K562 (cell line): ENCODE results near the gene SENP7.

Experiments
- DPF2 ChIP-seq: fragments of 450-650 bp; IDR thresholded peaks from 2 replicates; pipeline ENCODE4 v1.6.1; 2016
- ESRRB ChIP-seq: fragments of 250-450 bp; sonication (Bioruptor Pico); IDR thresholded peaks from 2 replicates; pipeline ENCODE4 v1.5.0; 2020; ENCODE audit warnings: mild to moderate bottlenecking, moderate library complexity, borderline replicate concordance
- GTF2F1 ChIP-seq: IDR thresholded peaks from 2 replicates; pipeline ENCODE4 v1.6.1; 2011; ENCODE audit warnings: low read depth, low read length, improper control_type of control experiment
- NR3C1 ChIP-seq: sonication (generic); formaldehyde crosslinking; IDR thresholded peaks from 2 replicates; pipeline ENCODE4 v1.8.1; 2022; ENCODE audit warnings: missing genetic modification reagents
- POLR2A ChIP-seq: fragments of 450-650 bp; conservative IDR thresholded peaks from 2 replicates; pipeline ENCODE4 v1.6.1; 2016
- ZC3H11A ChIP-seq: IDR thresholded peaks from 2 replicates; pipeline ENCODE4 v1.6.1; 2012; ENCODE audit warnings: low read depth, low read length, improper control_type of control experiment
- ZNF184 ChIP-seq: sonication (generic); formaldehyde crosslinking; IDR thresholded peaks from 2 replicates; pipeline ENCODE4 v1.5.0; 2020; ENCODE audit warnings: missing genetic modification reagents
- ZNF274 ChIP-seq: IDR thresholded peaks from 2 replicates; pipeline ENCODE4 v1.6.1; 2011; ENCODE audit warnings: low read depth, mild to moderate bottlenecking, low read length, moderate library complexity, borderline replicate concordance
- ZNF695 ChIP-seq: fragments of 450-650 bp; formaldehyde crosslinking; IDR thresholded peaks from 2 replicates; pipeline ENCODE4 v1.4.0; 2020; ENCODE audit warnings: mild to moderate bottlenecking, moderate library complexity
- TF ChIP-seq, protein P1 (sequence below), 3 experiments: IDR thresholded peaks in 2 of 3; conservative IDR thresholded peaks in 1 of 3; 2 replicates each; pipeline ENCODE4 v1.5.1; 2011 to 2012; ENCODE audit warnings: low read length in 3 of 3, mild to moderate bottlenecking in 3 of 3, control low read depth in 2 of 3, improper control_type of control experiment in 1 of 3, inconsistent platforms in 1 of 3, low read depth in 1 of 3, mixed read lengths in 1 of 3, moderate library complexity in 1 of 3; ENCODE audit not compliant: insufficient read depth in 2 of 3
- TF ChIP-seq, protein P2 (sequence below): sonication (generic); formaldehyde crosslinking; IDR thresholded peaks from 2 replicates; pipeline ENCODE4 v1.8.1; 2023; ENCODE audit warnings: mild to moderate bottlenecking, missing genetic modification reagents
- TF ChIP-seq, protein P3 (sequence below): sonication (generic); formaldehyde crosslinking; IDR thresholded peaks from 2 replicates; pipeline ENCODE4 v1.8.1; 2023; ENCODE audit warnings: mild to moderate bottlenecking, missing genetic modification reagents
- TF ChIP-seq, protein P4 (sequence below): fragments of 450-650 bp; formaldehyde crosslinking; IDR thresholded peaks from 2 replicates; pipeline ENCODE4 v1.4.0; 2022; ENCODE audit warnings: missing genetic modification characterization
- TF ChIP-seq, protein P5 (sequence below): IDR thresholded peaks from 2 replicates; pipeline ENCODE4 v1.6.1; 2014; ENCODE audit warnings: antibody characterized with exemption

- TF ChIP-seq, protein P1, sequence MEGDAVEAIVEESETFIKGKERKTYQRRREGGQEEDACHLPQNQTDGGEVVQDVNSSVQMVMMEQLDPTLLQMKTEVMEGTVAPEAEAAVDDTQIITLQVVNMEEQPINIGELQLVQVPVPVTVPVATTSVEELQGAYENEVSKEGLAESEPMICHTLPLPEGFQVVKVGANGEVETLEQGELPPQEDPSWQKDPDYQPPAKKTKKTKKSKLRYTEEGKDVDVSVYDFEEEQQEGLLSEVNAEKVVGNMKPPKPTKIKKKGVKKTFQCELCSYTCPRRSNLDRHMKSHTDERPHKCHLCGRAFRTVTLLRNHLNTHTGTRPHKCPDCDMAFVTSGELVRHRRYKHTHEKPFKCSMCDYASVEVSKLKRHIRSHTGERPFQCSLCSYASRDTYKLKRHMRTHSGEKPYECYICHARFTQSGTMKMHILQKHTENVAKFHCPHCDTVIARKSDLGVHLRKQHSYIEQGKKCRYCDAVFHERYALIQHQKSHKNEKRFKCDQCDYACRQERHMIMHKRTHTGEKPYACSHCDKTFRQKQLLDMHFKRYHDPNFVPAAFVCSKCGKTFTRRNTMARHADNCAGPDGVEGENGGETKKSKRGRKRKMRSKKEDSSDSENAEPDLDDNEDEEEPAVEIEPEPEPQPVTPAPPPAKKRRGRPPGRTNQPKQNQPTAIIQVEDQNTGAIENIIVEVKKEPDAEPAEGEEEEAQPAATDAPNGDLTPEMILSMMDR (IDR thresholded peaks at IDR 0.05 in 2 of 3, conservative IDR thresholded peaks at IDR 0.05 in 1 of 3; ENCODE audit: insufficient read depth in 2 of 3, low read depth in 1 of 3, low read length in 3 of 3), result no peak
- TF ChIP-seq NR3C1 (CRISPR knock-in tag) (no peak), ZC3H11A (no peak), POLR2A (no peak), ESRRB (CRISPR knock-in tag) (no peak), GTF2F1 (no peak), ZNF184 (CRISPR knock-in tag) (no peak), ZNF695 (CRISPR knock-in tag) (no peak), ZNF274 (no peak), DPF2 (no peak)
- TF ChIP-seq, protein P2, sequence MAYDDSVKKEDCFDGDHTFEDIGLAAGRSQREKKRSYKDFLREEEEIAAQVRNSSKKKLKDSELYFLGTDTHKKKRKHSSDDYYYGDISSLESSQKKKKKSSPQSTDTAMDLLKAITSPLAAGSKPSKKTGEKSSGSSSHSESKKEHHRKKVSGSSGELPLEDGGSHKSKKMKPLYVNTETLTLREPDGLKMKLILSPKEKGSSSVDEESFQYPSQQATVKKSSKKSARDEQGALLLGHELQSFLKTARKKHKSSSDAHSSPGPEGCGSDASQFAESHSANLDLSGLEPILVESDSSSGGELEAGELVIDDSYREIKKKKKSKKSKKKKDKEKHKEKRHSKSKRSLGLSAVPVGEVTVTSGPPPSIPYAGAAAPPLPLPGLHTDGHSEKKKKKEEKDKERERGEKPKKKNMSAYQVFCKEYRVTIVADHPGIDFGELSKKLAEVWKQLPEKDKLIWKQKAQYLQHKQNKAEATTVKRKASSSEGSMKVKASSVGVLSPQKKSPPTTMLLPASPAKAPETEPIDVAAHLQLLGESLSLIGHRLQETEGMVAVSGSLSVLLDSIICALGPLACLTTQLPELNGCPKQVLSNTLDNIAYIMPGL (CRISPR knock-in tag), result no peak
- TF ChIP-seq, protein P3, sequence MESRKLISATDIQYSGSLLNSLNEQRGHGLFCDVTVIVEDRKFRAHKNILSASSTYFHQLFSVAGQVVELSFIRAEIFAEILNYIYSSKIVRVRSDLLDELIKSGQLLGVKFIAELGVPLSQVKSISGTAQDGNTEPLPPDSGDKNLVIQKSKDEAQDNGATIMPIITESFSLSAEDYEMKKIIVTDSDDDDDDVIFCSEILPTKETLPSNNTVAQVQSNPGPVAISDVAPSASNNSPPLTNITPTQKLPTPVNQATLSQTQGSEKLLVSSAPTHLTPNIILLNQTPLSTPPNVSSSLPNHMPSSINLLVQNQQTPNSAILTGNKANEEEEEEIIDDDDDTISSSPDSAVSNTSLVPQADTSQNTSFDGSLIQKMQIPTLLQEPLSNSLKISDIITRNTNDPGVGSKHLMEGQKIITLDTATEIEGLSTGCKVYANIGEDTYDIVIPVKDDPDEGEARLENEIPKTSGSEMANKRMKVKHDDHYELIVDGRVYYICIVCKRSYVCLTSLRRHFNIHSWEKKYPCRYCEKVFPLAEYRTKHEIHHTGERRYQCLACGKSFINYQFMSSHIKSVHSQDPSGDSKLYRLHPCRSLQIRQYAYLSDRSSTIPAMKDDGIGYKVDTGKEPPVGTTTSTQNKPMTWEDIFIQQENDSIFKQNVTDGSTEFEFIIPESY (CRISPR knock-in tag), result no peak
- TF ChIP-seq, protein P4, sequence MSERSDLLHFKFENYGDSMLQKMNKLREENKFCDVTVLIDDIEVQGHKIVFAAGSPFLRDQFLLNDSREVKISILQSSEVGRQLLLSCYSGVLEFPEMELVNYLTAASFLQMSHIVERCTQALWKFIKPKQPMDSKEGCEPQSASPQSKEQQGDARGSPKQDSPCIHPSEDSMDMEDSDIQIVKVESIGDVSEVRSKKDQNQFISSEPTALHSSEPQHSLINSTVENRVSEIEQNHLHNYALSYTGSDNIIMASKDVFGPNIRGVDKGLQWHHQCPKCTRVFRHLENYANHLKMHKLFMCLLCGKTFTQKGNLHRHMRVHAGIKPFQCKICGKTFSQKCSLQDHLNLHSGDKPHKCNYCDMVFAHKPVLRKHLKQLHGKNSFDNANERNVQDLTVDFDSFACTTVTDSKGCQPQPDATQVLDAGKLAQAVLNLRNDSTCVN (CRISPR knock-in tag), result no peak
- TF ChIP-seq, protein P5, sequence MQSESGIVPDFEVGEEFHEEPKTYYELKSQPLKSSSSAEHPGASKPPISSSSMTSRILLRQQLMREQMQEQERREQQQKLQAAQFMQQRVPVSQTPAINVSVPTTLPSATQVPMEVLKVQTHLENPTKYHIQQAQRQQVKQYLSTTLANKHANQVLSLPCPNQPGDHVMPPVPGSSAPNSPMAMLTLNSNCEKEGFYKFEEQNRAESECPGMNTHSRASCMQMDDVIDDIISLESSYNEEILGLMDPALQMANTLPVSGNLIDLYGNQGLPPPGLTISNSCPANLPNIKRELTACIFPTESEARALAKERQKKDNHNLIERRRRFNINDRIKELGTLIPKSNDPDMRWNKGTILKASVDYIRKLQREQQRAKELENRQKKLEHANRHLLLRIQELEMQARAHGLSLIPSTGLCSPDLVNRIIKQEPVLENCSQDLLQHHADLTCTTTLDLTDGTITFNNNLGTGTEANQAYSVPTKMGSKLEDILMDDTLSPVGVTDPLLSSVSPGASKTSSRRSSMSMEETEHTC, result no peak
Measured at GRCh38 chr3:101484805-101485620, 28.0 kb downstream of the SENP7 start.
